GM18520 (cell line): ENCODE data around the gene POFUT2.
"Not testable (repeated sequence)": the region's sequence is repeated elsewhere in the genome, so short reads cannot be mapped to it uniquely, and the experiment has no call there.

Experiments
- ATAC-seq: cut with Tn5 transposase; IDR thresholded peaks from one replicate; pipeline ENCODE4 v1.9.1; 2021; ENCODE audit not compliant: unreplicated experiment

Gene POFUT2

DNA sequence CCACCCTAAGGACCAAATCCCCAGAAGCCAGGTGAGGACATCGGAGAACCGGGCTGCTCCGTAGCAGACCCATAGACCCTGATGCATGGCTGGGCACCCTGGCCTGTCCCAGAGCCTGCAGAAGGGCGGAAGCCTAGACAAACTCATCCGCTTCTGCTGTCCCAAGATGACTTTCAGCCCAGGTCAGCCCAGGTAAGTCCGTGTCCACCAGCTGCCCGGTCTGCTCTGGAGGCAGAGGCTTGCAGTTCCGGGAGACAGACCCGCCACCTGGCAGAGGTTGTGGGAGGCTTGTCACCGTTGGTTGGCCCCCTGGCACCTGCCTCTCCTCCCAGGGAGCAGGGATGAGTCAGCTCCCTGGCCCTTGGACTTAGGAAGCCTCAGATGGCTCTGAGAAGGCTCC, 22.8 kb upstream of the POFUT2 start:
- ATAC-seq: no peak

DNA sequence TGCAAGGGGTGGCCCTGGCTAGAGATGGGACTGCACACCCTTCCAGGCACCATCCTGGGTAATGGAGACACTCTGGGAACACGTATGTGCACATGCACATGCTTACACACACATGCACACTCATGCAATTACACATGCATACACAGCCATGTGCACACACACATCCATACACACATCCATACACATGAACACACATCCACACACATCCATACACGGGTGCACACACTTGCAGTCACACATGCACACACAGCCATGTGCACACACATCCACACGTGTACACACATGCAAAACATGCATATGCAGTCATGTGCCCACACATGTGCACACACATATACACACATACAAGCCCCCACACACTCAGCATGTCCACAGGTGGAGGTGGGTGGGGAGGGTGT, 22.3 kb upstream of the POFUT2 start:
- no peak for ATAC-seq

DNA sequence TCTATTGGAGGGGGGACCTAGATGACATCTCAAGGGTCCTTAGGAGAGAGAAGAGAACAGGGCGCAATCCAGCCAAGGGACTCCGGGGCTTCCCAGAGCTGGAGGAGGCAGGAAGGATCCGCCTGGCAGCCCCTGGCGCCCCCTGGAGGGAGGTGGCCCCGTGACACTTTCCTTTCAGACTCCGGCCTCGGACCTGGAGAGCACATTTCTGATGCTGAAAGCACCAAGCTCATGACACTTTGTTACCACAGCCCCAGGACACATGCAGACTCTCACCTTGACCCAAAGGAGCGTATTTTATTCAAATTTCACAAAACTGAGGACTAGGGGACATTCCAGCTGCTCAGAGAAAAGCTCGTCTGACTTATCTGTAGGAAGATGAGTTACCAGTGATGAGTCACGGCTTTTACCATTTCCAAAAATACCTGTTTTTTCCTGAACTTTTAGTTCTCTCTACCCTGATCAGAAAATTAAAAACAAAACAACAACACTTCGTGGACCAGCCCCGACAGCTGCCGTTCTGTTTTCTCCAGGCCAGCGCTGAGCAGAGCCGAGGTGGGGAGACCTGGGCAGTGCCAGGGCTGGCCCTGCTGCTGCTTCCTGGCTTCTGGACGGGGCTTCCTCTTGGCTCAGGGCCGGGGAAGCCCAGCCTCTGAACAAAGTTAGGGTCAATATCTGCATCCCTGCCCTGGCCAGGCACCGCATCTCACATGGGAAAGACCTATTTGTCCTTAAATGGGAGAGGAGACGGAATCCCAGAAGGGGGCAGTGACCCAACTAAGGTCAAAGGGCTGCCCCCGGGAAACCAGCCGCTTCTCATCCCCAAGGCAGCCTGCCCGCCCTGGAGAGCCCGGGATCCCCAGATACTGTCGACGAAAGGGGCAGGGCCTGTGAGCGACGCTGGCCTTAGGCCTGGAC, 21.6 kb upstream of the POFUT2 start:
- ATAC-seq: no peak

DNA sequence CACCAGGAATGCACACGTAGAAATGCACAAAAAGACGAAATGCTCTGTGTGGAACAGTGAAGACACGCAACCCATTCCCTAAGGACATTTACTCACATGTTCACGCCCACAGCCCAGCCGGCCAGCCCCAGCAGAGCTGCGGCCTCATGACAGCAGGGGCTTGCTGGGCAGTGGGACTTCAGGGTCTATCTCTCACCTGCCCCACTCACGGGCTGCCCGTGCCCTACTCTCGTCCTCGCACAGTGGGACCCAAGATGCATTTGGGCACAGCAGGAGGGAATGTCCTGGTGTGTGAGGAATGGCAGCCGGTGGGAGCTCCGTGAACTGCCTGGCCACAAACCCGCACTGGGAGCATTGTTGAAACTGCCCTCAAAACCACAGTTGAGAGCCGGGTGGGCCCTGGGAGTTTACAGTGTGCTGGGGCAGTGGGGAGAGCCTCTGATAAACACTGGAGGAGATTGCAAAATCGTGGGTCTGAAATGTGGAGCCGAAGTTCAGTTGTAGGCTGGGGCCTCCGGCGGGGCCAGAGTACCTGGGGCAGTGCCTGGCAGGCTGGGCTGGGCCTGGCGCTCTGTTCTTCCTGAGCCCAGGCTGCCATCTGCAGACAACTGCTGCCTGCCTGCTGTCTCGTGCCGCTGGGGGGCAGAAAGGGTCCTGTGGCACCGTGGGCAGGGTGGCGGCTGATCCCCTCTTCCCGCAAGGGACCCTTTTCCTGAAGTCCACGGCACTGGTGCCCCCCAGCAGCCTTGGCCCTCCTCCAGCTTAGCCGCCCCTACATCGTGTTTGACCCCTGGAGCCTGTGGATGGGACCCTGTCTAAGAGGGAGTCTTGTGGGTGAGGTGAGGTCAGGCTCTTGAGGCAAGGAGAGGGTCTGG, 20.7 kb upstream of the POFUT2 start:
- ATAC-seq: no peak

DNA sequence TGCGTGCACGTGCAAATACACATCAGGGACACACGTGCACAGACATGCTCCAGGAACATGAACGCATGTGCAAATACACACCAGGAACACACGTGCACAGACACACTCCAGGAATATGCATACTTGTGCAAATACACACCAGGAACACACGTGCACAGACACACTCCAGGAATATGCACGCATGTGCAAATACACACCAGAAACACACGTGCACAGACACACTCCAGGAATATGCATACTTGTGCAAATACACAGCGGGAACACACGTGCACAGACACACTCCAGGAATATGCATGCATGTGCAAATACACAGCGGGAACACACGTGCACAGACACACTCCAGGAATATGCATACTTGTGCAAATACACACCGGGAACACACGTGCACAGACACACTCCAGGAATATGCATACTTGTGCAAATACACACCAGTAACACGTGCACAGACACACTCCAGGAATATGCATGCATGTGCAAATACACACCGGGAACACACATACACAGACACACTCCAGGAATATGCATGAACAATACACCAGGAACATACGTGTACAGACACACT, 20.0 kb upstream of the POFUT2 start:
- ATAC-seq: not testable (repeated sequence)

DNA sequence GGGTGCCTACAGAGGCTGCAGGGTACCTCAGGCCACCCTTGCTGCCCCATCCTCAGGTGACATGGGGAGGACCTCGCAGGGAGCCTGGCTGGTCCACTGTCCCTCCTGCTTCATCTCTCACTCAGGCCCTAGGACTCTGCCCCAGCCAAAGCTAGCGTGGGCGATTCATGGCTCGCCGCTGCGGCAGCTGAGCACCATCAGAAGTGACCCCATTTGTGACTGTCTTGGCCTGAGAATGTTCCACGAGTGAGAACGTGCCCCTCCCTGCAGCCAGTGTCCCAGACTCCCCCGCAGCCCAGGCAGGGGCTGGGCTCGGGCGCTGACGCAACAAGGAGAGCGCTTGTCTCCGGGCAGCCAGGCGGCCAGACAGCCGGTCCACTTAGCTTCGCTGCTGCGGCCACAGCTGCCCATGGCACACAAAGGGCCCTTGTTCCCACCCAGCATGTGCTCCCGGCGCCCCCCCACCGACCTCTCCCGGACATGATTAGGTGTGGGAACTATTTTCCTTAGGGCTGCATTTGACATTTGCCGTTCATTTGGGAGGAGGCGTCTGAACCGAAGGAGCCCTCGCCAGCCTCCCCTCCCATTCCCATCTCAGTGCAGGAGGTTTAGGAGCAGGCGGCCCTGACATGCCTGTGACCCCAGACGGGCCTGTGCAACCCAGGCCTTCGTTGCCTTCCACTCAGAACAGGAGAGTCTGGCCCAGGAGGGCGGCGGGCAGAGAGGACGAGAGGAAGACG, 19.3 kb upstream of the POFUT2 start:
- no peak for ATAC-seq

DNA sequence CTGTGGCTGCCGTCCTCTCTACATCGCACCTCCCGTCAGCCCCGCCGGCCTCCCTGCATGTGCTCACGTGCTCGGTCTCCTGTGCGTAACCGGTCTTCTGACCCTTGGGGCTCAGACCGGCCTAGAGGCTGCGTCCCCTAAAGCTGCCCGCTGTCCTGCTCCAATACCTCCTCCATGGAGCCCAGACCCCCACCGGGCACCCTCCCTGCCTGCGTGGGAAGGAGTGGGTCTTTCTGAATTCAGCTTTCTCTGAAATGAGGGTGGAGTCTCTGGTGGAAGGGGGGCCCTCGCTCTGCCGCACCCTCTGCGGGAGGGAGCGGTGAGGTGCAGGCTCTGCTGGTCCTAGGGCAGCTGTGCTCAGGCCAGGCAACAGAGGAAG, 18.7 kb upstream of the POFUT2 start:
- ATAC-seq: no peak

DNA sequence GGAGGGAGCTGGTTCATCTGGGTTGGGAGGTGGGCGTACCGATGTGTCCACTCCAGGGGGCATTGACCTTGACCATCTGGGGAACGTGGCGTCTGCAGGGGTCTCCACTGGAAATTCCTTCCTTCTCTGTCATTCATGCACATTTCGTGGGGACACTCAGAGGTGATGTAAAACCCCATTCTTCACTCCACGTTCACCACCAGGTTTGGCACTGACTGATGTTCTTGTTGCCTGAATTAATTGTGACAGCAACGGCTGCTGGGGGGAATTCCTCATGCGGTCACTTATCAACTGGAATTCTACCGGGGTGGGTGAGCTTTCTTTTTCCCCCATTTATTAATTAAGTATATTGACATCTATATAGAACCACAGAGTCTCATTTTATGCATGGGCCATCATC, 18.1 kb upstream of the POFUT2 start:
- ATAC-seq: no peak

DNA sequence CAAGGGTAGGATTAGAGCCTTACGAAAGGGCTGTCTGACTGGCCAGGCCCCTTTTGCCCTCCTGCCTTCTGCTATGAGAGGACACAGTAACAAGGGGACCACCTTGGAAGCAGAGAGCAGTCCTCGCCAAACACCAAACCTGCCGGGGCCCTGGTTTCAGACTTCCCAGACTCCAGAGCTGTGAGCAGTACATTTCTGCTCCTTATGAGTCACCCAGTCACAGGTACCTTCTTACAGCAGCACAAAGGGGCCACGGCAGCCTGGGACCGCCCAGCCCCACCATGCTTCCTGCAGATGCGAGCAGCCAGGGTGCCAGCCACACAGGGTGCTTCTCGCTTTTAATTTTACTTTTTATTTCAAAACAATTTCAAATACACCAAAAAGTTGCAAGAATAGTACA, 17.2 kb upstream of the POFUT2 start:
- ATAC-seq: no peak

DNA sequence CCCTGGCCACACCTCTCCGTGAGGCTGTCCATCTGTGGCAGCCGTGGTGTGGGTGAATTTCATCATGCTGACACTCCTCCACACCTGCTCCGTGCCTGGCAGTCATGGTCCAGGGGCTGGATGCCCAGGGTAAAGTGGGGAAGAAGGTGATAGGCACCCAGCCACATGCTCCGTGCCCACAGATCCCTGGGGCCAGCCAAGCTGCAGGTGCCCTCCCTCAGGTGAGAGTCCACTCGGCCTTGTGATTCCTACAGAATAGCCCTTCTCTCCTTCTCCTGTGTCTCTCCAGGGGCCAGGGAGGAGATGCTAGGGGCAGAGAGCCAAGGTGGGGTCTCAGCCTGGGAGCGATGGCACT, 16.8 kb upstream of the POFUT2 start:
- ATAC-seq: no peak

DNA sequence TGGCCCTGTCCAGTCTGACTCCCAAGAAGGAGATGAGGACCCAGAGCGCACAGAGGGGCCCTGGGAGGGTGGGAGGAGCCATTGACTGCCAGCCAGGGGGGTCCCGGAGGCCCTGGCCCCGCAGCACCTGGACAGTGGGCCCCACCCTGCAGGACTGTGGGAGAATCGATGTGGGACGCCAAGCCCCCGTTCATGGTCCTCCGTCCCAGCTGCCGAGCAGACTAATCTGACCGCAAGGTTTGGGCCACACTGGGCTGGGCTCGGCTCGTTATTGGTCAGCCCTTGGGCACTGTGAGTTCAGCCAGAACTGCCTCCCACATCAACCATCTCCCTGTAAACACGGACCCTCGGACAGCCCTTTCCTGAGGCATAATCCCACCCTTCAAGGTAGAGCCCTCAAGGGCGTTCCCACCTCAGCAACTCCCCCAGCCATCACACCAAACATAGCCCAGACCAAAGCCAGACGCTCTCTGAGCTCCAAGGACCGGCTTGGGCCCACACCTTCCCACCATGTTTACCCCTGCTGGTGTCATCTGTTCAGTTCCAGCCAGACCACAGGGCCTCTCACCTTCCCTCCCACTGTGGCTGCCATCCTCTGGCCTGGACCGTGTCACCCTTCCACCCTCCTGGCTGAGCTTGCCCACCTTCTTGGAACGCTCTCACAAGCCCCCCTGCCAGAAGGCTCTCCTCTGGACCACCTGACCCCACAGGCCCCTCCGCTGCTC, 16.2 kb upstream of the POFUT2 start:
- ATAC-seq: no peak

DNA sequence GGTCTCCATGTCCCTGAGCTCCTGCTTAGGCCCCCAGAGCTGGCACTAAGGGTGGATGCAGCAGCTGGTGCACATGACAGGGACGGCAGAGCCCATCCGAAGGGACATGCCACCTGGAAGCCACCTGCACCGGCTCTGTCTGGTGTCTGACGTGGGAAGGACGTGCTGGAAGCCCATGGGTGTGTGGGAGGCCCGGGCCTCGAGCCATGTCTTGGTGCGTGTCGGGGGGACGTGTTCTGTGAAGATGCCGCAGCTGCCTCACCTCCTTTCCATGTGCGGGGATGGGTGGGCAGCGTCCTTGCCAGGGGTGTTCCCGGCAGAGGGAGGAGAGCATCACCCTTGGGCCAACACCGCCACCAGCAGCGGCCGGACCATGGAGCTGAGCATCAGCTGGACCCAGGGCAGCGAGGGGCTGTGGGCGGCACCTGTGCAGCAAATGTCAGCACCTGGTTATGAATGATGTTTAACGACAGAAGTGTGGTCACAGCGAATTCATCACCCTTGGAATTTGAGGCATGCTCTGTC, 15.5 kb upstream of the POFUT2 start:
- ATAC-seq: no peak

DNA sequence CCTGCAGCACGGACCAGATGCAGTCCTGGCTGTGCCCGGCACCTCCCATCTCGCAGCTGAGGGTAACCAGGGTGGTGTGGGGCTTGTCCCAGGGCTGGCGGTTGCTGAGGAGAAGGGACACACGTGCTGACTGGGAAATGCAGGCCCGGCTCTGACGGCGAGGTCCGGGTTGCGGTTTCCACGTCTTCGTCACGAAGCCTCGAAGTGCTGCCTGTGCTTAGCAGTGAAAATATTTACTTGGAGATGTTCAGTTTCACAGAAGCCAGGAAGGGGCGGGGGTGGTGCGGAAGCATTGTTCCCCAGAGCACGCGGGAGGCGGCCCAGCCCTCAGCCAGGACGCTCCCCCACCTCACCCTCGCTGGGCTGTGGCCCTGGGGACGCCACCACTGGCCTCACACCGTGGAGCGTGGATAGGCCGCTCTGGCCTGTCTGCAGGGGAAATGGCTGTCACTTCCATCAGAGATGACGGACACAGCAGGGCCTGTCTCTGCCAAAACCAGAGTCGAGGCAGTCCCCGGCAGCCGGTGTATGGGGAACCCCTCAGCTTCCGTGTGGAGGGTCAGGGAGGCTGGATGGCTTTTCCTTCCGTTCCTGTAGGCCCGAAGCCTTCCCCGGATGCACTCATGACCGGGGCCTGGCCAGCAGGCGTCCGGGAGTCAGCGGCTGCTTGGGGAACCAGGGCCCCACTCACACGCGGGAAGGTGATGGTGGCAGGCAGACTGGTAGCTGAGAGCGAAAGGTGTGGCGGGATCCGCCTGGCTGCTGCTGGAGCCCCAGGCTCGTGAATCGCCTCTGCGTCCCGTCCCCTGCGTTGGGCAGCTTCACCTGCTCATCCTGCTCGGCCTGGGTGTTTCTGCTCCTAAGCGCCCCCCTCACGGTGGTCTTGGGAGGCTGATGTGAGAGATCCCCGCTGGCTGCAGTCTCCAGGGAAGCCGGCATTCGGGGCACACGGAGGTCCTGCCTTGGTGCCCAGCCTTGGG, 14.7 kb upstream of the POFUT2 start:
- no peak for ATAC-seq

DNA sequence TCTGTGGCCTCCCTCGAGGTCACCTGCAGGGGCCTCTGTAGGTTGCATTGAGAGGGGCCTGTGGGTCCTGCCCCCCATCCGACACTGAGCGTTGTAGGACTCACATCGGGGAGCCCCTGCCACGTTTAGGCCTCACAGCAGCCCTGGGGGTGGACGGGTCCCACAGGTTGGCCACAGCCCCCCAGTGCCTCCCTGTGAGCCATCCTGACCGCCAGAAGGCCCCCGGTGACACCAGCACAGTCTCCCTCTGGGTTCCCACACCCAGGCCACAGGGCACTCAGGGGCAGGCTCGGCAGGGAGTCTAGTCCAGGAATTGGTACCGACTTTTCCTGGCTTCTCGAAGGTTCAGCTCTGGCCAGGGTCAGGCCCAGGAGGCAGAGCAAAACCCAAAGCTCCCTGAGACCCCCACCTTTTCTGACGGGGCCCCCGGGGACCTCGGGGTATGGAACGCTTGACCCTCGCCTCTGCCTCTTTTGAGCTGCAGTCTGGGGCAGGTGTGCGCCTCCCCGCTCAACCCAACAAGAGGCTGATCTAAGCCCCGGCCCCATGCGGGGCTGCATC, 13.9 kb upstream of the POFUT2 start:
- ATAC-seq: no peak

DNA sequence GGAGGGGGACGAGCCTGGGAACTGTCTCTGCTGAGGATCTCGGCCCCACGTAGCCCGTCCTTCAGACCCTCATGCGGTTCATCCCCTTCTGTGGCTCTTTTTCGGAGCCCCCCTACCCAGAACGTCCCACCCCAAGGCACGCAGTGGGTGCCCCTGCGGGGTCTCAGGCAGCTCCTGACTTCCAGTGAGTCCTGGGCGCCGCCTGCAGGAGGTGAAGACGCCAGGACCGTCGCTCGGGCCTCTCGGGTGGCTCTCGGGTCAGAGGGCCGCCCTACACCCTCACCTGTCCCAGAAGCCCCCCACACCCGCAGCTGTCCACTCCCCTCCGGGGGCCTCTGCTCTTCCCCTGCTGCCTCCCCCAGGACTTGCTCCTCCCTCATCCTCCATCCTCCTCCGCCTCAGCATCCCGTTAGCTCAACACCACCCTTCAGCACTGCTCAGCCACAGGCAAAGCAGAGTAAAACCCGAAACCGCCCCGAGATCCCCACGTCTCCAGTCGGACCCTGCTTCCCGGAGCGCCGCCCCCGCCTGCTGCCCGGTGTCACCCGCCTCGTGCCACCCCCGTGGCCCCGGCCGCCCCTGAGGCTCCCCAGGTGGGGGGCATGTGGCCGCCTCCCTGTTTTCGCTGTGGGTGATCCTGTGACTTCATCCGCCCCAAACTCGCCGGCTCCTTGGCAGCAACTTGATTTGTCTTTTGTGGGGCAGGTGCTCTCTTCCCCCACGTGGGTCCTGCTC, 13.3 kb upstream of the POFUT2 start:
- ATAC-seq: no peak

DNA sequence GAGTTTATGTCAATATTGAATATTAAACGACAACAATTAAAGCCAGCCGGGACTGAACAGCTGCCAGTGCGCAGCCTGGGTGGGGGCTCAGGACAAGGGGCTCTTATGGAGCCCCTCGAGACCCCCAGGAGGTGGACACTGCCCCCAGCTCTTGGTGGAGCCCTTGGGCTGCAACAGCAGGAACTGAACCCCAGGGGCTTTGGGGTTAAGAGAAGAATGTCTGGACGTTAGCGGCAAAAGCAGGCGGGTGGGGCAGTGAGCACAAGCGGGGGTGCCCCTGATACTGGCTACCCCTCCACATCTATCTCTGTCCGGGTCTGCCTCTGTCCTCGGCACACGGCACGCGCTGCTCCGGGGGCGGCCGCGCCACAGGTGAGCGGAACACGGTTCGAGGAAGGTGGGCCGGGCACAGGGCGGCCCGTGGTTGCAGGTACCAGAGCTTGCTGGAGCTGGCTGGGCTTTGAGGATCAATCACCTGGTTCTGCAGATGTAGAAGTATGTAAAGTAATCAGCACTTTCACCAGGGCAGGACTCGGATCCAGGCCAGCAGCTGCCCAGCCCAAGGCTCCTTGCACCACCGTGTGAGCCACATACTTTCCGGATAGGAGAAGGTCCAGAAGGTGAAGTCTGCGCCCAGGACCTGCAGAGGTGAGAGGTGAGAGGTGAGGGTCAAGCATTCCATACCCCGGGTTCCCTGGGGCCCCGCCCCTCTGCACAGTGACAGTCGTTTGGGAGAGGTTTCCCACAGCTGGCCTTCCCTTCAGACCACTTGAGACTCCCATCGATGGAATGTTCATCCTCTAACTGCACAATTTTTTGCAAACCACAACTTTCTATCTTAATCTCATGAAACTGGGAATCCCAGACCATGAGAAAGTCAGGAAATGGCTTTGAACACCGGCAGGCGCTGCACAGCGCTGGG, 12.4 kb upstream of the POFUT2 start:
- no peak for ATAC-seq
